ENCODE results near the gene SOX4.

DNA sequence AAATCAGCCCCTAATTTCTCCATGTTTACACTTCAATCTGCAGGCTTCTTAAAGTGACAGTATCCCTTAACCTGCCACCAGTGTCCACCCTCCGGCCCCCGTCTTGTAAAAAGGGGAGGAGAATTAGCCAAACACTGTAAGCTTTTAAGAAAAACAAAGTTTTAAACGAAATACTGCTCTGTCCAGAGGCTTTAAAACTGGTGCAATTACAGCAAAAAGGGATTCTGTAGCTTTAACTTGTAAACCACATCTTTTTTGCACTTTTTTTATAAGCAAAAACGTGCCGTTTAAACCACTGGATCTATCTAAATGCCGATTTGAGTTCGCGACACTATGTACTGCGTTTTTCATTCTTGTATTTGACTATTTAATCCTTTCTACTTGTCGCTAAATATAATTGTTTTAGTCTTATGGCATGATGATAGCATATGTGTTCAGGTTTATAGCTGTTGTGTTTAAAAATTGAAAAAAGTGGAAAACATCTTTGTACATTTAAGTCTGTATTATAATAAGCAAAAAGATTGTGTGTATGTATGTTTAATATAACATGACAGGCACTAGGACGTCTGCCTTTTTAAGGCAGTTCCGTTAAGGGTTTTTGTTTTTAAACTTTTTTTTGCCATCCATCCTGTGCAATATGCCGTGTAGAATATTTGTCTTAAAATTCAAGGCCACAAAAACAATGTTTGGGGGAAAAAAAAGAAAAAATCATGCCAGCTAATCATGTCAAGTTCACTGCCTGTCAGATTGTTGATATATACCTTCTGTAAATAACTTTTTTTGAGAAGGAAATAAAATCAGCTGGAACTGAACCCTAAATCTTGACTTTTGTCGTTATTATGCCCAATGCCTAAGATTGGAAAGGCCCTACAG is 4.5 kb downstream of the SOX4 start:
- TF ChIP-seq CTCF (IDR thresholded peaks at IDR 0.05) (no peak), POLR2A (IDR thresholded peaks at IDR 0.05) (no peak)

Data from breast epithelium (tissue), 3 donors.